HUES48 (cell line): ENCODE results near the gene FRMPD1.

ENCODE experiments used
- H3K27ac ChIP-seq: one replicate; pipeline ENCODE4 v1.7.0; 2013; ENCODE audit warnings: low read depth, low read length, inconsistent platforms
- H3K27me3 ChIP-seq: 2 replicates; pipeline ENCODE4 v1.6.1; 2013; ENCODE audit warnings: mild to moderate bottlenecking, low read length; ENCODE audit not compliant: control insufficient read depth, insufficient read depth
- H3K36me3 ChIP-seq: 2 replicates; pipeline ENCODE4 v1.6.1; 2013; ENCODE audit warnings: low read length; ENCODE audit not compliant: control insufficient read depth, insufficient read depth
- H3K4me1 ChIP-seq: 2 replicates; pipeline ENCODE4 v1.6.1; 2013; ENCODE audit warnings: mild to moderate bottlenecking, low read length; ENCODE audit not compliant: control insufficient read depth, insufficient read depth
- H3K4me3 ChIP-seq: 2 replicates; pipeline ENCODE4 v1.5.1; 2013; ENCODE audit warnings: mild to moderate bottlenecking, low read depth, low read length
- H3K9ac ChIP-seq: 2 replicates; pipeline ENCODE4 v1.6.1; 2013; ENCODE audit warnings: mild to moderate bottlenecking, low read depth, low read length, moderate library complexity
- H3K9me3 ChIP-seq: 2 replicates; pipeline ENCODE4 v1.6.1; 2013; ENCODE audit warnings: low read length; ENCODE audit not compliant: control insufficient read depth, insufficient read depth

The FRMPD1 gene

DNA sequence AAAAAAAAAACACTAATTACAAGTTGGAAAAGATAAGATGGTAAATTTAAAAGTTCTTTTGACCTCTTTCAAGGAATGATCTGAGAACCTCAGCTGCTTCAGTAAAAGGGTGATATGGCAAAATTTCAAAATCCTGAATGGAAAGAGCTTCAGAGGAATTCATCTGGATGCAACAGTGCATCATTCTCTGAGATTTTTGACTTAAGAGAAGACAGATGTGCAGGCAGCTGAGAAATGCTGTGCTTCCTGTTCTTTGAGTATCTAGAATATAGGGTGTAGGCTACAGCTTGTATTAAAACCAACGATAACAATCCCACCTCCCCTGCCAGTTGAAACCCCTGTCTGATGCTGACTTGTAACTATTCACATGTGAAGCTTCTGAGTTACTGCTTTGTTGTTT lies 6.2 kb downstream of the FRMPD1 start:
- peaks cover 38% of the 10 kb centered on the region for H3K27me3 ChIP-seq
- no peak overlapping the region for H3K9ac ChIP-seq
- H3K4me1 ChIP-seq = no peaks in the 10 kb centered on the region
- no peaks in the 10 kb centered on the region for H3K9me3 ChIP-seq
- no peak overlapping the region for H3K4me3 ChIP-seq
- no peaks in the 10 kb centered on the region for H3K36me3 ChIP-seq
- H3K27ac ChIP-seq = no peak overlapping the region

- Histone ChIP-seq H3K9me3 (no peaks in the 10 kb centered on the region), H3K4me3 (no peak overlapping the region), H3K27me3 (peaks cover 10% of the 10 kb centered on the region; the same call in 1 of the 2 replicates), H3K27ac (no peak overlapping the region), H3K36me3 (no peaks in the 10 kb centered on the region), H3K4me1 (no peaks in the 10 kb centered on the region), H3K9ac (no peak overlapping the region)
These were observed 9.9 kb downstream of the FRMPD1 start for GRCh38 chr9:37660691-37661090.

DNA sequence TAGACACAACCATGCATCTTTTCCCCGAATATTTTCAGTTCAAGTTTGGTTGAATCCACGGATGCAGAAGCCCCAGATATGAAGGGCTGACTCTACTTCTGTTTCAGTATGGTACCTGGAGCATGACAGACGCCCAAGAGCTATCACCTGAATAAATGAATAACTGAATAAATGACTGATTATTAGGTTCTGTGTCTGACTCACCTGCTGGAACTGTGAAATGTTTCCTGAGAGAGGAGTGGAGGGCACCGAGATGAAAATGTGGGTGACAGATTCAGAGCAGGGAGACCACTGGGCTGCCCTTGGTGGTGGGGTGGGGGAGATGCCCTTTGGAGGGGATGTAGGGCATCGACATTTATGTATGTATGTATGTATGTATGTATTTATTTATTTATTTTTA lies 13.2 kb downstream of the FRMPD1 start:
- Histone ChIP-seq H3K4me3 (no peak overlapping the region), H3K9ac (no peak overlapping the region), H3K27ac (no peak overlapping the region), H3K36me3 (no peaks in the 10 kb centered on the region), H3K27me3 (no peaks in the 10 kb centered on the region), H3K9me3 (no peaks in the 10 kb centered on the region), H3K4me1 (peaks cover 12% of the 10 kb centered on the region)

- no peaks in the 10 kb centered on the region for H3K27me3 ChIP-seq
These were observed 17.0 kb downstream of the FRMPD1 start for GRCh38 chr9:37667706-37668105.

DNA sequence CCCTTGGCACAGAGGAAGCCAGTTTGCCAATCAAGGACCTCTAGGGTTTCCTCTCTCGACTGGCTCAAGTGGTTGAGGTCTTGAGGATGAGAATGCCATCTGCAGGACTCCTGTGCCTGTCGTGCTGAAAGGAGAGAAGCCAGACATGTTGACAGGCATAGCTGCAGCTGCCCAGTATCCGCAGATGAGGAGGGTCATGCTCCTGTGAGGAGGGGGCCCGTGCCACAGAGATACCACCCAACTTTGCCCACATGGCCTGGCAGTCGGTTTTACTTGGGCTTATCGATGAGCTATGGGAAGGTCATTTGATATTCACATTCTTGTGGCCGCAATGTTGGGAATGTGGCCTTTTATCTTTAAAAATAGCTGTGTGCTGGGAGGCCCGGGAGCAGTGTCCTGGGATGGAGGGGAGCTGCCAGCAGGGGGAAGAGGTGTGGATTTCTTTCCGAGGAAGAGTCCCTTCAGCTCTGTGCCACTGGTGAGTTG lies 17.4 kb downstream of the FRMPD1 start:
- no peaks in the 10 kb centered on the region for H3K9me3 ChIP-seq
- no peaks in the 10 kb centered on the region for H3K27me3 ChIP-seq
- H3K4me1 ChIP-seq = peaks cover 30% of the 10 kb centered on the region
- H3K9ac ChIP-seq = no peak overlapping the region
- H3K36me3 ChIP-seq = no peaks in the 10 kb centered on the region
- no peak overlapping the region for H3K4me3 ChIP-seq
- peak overlapping the region; percentile 4 for H3K27ac ChIP-seq

More at GRCh38 chr9:37667706-37668105, 17.0 kb downstream of the FRMPD1 start:
- no peaks in the 10 kb centered on the region for H3K9me3 ChIP-seq
- no peak overlapping the region for H3K27ac ChIP-seq
- no peak overlapping the region for H3K4me3 ChIP-seq
- peaks cover 30% of the 10 kb centered on the region for H3K4me1 ChIP-seq
- H3K36me3 ChIP-seq = no peaks in the 10 kb centered on the region
- no peak overlapping the region for H3K9ac ChIP-seq

GRCh38 chr9:37669232-37669631 lies 18.5 kb downstream of the FRMPD1 start:
- Histone ChIP-seq H3K9me3 (no peaks in the 10 kb centered on the region), H3K27ac (no peak overlapping the region), H3K27me3 (no peaks in the 10 kb centered on the region), H3K4me1 (peaks cover 30% of the 10 kb centered on the region), H3K9ac (no peak overlapping the region), H3K4me3 (no peak overlapping the region), H3K36me3 (no peaks in the 10 kb centered on the region)

DNA sequence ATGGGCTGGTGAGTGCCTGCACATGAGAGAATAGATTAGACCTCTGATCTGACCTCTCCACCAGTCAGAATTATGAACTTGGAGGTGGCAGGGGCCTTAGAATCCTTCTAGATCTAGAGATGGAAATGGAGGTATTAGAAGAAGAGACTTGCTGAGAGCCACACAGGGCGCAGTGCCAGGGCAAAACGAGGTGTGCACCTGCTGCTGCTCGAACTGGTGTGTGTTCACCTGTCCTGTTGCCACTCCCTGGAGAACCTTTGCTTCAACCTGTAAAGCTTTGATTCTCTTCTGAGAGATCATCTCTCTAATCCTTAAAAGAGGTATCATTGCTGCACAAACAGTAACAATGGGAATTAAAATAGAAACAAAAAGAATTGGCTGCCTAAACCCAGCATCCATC lies 24.9 kb downstream of the FRMPD1 start:
- no peak overlapping the region for H3K4me3 ChIP-seq

DNA sequence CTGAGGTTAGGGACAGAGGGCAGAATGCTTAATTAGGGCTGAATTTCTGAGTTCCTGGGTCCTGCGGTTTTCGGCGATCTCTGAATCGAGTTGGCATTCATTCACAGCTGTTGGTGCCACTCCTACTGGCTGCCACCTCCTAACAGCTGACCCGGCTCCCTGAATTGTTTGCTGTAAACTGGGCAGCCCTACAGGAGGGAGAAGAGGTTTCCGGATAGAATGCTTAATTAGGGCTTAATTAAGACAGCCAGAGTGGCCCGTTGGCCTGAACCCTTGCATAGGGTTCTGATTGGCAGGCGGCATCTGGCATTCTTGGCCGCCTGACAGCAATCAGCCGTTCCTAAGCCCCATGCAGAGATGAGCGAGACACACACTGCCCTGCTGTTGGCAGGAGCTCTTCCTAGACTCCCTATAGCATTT lies 25.7 kb downstream of the FRMPD1 start:
- H3K9me3 ChIP-seq = no peaks in the 10 kb centered on the region

More for the DNA sequence above, 24.9 kb downstream of the FRMPD1 start:
- Histone ChIP-seq H3K9me3 (no peaks in the 10 kb centered on the region), H3K4me1 (peaks cover 5% of the 10 kb centered on the region; the same call in 1 of the 2 replicates), H3K27ac (no peak overlapping the region), H3K9ac (no peak overlapping the region), H3K27me3 (no peaks in the 10 kb centered on the region), H3K36me3 (no peaks in the 10 kb centered on the region)

GRCh38 chr9:37677435-37677834 lies 26.7 kb downstream of the FRMPD1 start:
- Histone ChIP-seq H3K9me3 (no peaks in the 10 kb centered on the region), H3K27ac (no peak overlapping the region), H3K9ac (no peak overlapping the region), H3K4me1 (no peaks in the 10 kb centered on the region), H3K4me3 (no peak overlapping the region), H3K27me3 (no peaks in the 10 kb centered on the region), H3K36me3 (no peaks in the 10 kb centered on the region)

More for the DNA sequence above, 25.7 kb downstream of the FRMPD1 start:
- Histone ChIP-seq H3K27me3 (no peaks in the 10 kb centered on the region), H3K36me3 (no peaks in the 10 kb centered on the region), H3K4me3 (no peak overlapping the region), H3K9ac (no peak overlapping the region), H3K4me1 (no peaks in the 10 kb centered on the region), H3K27ac (no peak overlapping the region)

DNA sequence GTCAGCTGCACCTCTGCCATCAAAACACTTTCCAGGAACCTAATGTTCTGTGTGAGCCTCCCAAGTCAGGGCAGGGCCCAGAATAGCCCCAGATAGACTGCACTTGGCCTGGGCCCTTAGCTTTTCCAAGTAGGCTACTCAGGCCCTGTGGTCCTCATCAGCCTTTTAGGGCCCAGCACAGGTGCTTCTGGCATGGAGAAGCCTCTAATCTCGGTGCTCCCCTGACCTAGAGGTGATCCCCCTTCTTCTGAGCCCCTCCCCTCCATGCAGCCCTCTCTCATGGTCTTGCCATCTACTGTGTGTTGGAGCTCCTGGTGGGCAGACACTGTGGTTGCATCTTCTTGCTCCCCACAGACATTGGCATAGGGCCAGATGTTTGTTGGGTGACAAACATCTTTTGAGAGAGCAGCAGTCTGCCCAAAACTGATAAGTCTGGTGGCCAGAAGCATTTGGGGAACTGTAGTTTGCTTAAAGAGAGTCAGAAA lies 28.1 kb downstream of the FRMPD1 start:
- Histone ChIP-seq H3K27me3 (no peaks in the 10 kb centered on the region), H3K4me1 (no peaks in the 10 kb centered on the region), H3K9me3 (no peaks in the 10 kb centered on the region), H3K4me3 (no peak overlapping the region), H3K36me3 (no peaks in the 10 kb centered on the region), H3K9ac (no peak overlapping the region), H3K27ac (no peak overlapping the region)

- Histone ChIP-seq H3K27ac (no peak overlapping the region), H3K27me3 (no peaks in the 10 kb centered on the region), H3K9me3 (no peaks in the 10 kb centered on the region), H3K4me1 (no peaks in the 10 kb centered on the region), H3K36me3 (no peaks in the 10 kb centered on the region), H3K4me3 (no peak overlapping the region), H3K9ac (no peak overlapping the region)
These were observed 29.1 kb downstream of the FRMPD1 start for GRCh38 chr9:37679649-37680402.
